ENCODE measurements around the gene C4BPA.

Gene C4BPA

DNA sequence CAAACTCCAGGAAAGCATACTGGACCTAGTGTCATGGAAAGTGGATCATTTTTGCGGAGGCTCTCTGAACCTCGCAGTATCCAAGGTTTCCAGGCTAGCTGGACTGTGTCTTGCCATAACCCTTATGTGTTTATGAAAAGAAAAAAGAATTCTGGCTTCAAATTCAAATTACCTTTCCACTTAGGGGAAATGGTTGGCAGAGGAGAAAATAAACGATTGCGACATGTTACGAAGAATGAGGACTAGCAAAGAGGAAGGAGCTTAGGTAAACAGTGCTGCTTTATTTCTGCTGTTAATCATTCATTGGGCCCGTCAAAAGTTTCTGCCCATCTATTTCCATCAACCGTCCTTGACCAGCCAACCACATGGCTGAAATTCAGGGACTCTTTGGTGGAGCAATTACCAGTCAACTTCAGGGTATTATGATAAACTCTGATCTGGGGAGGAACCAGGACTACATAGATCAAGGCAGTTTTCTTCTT, at the start of gene C4BPA:
TSS of gene C4BPA (plus strand) at position 342 of the 482 bp plus-strand sequence. CDS start 8,793 bp downstream, outside the sequence.
- DNase-seq (ENCODE audit: low read depth in 2 of 2), result no peak

DNA sequence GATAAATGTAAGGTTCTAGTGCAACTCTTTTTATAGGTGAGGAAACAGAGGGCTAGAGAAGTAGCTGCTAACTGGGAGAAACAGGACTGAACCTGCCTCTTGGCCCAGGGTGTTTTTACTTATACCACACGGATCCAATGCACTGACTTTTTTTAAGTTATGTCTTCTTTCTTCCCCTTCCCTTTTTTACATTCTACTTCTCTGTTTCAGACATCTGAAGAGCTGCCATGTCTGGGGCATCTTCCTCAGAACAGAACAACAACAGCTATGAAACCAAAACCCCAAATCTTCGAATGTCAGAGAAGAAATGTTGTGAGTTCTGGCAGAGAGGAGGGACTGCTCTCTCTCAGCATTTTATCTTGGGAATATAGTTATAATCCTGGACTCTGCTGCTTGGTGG, 49.5 kb upstream of the C4BPA start:
- no peak for DNase-seq (ENCODE audit: low read depth in 2 of 2)

DNA sequence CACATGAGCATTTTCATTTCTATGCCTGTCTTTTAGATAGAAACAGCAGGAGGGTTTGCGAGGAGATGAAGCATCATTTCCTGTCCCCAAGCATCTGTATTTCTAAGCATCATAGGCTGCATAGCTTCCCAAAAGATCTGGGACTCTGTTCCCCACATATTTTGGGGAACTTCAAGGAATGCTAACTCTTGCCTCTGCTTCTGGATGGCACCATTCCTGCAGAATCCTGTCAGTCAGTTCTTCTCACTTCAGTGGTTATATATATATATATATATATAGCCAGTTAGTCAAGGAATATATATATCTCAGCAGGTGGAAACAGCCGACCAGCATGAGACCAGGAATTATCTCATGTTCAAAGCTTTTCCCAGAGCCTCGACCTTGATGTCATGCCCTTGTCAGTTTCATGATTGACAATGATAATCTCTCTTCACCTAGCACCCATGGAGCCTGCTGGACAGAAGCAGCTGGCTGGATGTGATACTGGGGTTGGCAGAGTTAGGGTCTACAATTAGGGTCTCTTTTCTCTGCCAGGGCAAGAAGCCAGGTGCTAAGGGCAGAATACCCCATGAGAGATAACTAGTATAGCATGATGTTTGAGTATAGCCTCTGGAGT, 48.5 kb upstream of the C4BPA start:
- DNase-seq (ENCODE audit: low read depth in 2 of 2), result no peak

DNA sequence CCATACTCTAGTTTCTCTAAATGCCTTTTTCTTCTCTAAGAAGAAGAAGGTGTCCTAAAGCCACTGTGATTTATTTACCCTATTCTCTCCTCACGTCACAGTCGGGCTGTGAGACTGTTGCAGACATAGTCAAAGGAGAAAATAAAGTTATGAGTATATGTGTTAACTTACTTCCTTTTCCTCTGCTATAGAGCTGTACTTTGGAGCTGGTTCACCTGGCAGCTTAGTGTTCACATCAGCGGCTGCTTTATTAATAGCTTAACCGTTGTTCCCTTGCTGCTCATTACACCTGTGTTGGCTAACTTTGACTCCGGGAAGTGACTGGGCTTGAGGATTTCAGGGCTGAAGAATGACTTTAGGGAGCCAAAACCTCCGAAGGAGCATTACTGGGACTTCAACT, 47.4 kb upstream of the C4BPA start:
- DNase-seq (ENCODE audit: low read depth in 2 of 2), result no peak

DNA sequence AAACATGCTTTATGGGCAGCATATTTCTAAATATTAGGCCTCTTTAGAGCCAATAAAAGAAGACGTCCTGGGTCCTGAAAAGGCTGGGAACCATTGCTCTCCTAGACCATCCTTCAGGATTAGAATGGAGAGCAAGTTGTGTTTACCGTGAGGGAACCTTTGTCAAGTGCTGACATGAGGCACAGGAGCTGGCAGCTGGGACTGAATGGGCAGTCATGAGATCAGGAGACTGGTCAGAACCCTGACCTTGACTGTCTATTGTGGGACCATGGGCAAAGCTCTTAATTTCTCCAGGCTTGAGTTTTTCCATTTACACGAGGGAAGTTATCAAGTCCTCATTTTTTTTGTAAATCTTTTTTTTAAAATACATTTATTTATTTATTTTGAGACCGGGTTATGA, 45.8 kb upstream of the C4BPA start:
- no peak for DNase-seq (ENCODE audit: low read depth in 2 of 2)

DNA sequence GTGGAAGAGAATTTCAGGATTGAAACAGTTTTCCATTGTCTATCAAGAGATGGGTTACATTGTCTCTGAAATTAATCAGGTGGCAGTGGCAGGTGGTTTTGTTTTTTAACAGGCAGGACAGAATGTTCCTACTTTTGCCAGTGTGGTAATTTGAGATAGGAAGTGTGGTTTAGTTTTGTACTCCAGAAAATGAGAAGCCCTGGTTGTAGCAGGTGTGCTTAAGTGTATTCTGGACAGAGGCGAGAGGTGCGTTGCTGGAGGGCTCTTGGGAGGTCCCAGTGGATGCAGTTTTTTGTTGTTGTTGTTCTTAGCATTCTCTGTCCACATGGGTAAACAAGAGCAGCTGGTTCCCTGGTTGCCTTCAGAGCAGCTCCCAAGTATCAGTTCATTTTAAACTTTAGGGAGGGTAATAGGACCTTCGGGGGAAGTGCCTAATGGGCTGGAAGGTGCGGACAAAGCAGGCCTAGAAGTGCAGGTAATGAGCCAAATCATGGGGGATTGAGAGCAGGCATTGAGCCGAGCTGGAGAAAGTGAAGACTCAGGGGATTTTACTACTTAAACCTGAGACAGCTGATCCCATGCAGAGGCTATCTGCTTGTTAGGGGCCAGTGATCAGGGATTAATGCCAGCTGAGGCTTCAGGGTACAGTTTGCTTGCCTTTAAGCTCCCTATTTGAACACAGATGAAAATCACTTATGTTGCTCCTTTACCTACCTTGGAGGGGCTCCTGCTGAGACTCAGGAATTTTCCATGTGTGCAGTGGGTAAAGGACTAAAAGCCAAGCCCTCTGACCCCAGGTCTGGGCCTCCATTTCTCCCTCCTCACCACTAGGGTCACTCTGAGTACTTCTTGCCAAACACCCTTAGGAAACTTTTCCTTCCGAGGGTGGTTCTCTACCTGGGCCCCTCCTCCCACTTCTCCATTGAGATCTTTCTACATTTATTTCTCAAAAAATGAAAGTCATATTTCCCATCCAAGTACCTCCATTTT, 44.9 kb upstream of the C4BPA start:
- DNase-seq (ENCODE audit: low read depth in 2 of 2), result no peak

DNA sequence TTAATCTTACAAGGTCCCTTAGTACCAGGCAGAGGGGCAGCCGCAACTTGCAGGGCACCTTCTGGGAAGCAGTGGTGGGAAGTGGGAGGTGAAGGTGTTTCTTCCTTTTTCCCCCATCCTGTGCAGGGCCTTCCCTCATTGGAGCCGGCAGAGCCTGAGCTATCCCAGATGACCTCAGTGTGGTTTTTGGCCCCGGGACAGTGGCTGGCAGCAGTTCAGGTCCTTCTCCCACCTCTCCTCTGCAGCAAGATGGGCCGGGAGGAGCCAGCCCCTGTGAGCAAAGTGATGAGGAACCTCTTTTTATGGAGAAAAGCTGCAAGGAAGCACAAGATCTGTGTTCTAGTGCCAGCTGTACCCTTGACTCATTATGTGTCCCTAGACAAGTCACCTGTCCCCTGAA, 44.2 kb upstream of the C4BPA start:
- no peak for DNase-seq (ENCODE audit: low read depth in 2 of 2)

DNA sequence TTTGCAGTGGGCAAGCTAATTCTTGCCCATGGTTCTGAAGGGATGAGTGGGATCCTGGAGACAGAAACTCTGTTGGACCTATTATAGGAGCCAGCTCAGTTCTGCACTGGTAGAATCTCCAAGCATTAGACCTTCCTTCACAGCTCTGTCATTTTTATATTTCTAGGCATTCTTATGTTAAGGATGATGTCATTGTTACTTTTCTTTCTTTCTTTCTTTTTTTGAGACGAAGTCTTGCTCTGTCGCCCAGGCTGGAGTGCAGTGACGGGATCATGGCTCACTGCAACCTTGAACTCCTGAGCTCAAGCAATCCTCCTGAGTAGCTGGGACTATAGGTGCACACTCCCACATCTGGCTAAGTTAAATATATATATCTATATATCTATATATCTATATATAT, 43.4 kb upstream of the C4BPA start:
- DNase-seq (ENCODE audit: low read depth in 2 of 2), result no peak

DNA sequence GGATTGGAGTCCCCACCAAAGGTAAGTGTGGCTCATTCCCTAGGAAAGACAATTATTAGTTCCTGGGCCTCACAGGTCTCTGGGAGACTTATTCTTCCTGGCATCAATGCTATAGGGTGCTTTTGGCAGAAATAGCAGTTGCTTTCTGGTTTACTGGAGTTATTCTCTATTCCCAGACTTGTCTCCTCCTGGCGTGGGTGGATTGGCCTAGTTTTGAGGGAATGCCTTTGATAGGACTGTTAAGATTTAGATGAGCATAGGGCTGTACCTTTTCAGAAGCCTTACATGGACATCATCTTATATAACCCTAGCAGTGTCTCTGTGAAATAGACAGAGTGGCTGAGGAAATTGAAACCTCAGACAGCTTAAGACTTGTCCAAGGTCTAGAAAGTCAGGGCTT, 42.0 kb upstream of the C4BPA start:
- no peak for DNase-seq (ENCODE audit: low read depth in 2 of 2)

DNA sequence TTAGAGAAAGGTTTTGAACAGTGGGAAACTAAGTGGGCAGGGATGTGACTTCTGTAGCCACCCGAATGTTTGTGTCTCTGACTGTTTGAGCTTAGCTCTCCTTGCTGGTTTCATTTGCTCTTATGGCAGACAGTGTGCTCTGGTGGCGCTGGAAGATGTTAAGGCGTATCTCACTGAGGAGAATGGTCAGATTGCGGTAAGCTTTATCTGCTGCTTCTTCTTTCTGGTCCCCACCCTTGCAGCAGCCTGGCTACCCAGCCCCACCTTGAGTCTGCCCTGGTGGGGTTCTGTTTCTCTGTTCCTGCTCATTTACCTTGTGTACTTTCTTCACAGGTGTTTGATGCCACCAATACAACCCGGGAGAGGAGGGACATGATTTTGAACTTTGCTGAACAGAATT, 41.0 kb upstream of the C4BPA start:
- no peak for DNase-seq (ENCODE audit: low read depth in 2 of 2)

DNA sequence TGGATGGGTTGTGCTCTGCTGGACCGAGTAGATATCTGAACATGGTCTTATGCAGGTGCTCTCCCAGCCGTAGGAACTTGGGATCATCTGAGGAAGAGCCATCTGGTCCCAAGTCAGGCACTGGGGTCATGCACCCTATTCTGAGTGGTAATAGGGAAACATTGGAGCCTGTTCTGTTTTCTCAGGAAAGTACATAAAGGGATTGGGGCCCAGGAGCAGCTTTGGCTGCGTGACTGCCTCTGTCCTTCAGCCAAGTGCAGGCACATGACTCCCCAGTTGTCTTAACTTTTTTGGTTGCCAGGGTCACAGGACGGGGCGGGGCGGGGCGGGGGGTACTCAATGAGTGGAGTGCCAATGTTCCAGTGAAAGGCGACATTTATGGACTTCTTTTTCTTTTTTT, 39.5 kb upstream of the C4BPA start:
- DNase-seq (ENCODE audit: low read depth in 2 of 2), result no peak

DNA sequence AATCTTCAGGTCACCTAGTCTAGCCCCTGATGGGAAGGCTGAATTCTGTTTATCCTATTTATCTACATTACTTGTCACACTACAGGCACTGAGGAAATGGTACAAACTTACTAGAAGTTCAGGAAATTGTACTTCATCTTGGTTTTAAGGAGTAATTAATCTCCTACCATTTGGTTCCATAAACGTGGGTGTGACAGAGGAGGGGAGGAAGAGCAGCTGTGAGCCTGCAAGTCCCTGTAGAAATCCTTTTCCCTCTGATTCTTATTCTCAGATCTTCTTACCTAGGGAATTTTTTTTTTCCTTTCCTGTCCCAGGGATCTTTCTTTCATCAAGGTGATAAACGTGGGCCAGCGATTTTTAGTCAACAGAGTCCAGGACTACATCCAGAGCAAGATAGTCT, 36.8 kb upstream of the C4BPA start:
- DNase-seq (ENCODE audit: low read depth in 2 of 2), result no peak

DNA sequence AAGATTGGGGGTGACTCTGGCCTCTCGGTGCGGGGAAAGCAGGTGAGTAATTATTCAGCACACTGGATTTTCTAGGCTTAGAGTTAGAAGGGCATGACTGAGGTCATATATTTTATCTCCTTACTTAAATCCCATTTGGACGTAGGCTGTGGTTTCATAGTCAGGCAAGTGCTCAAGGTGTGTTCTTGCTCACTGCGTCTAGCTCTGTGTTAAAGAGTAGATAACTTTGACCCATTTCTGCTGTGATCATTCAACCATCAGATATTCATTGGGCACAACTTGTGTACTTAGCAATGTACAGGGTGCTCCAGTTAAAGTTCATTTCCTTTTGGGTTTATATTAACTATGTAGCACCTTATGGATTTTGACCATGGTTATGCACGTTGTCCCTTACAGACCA, 36.4 kb upstream of the C4BPA start:
- DNase-seq (ENCODE audit: low read depth in 2 of 2), result no peak

DNA sequence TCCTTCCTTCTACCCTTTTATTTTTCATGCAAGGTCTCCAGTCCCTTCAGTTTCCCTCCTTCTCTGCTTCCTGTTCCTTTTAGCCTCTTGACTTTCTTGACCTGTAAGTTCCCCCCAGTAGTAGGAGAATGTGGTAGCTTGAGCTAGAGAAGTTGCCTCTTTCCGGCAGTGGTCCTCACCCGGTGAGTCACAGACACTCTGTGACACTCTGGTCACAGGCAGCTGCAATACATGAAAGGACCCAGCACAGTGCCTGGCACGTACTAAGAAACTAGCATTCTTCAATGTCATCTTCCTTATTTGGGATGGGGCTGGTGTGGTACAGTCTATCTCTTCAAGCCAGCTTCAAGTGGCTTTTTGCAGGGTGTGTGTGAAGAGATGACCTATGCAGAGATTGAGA, 35.0 kb upstream of the C4BPA start:
- no peak for DNase-seq (ENCODE audit: low read depth in 2 of 2)

DNA sequence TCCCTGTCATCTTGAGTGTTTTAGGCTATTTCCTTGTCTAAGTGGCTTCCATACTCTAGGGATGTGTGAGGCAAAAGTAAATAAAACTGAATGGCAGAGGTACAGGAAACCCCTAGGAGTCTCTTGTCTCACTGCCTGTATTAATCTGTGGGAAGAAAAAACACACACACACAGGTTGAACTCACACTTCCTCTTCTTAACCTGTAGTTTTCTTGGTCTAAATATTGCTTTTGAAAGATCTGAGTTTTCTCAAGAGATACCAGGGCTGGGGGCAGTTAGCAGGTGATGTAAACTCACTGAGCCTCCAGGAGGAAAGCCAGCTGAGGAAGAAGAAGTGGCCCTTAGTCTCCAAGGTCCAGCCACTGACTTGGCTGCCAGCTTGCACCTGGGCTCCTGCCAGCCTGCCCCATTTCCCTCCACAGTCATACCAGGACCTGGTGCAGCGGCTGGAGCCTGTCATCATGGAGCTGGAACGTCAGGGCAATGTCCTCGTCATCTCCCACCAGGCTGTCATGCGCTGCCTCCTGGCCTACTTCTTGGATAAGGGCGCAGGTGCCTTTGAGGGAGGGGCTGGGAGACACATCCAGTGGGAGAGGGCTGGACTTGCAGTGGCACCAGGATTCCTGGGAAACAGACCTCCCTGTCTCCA, 34.1 kb upstream of the C4BPA start:
- no peak for DNase-seq (ENCODE audit: low read depth in 2 of 2)

DNA sequence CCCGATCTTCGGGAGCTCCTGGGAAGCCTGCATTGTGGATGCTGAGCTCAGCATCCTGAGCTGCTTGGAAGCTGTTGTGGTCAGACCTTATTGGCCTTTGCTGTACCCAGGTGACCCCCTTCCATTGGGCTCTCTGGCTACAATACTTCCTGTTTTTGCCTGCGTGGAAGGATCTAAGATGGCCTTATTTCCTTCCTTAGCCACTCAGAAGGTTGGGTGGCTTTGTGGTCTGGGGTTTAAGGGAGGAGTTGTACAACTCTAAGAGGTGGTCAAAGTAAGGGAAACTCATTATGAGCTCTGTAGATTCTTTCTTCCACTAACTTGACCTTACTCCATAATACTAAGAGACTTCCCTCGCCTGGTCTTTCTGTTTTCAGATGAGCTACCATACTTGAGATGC, 33.2 kb upstream of the C4BPA start:
- no peak for DNase-seq (ENCODE audit: low read depth in 2 of 2)

DNA sequence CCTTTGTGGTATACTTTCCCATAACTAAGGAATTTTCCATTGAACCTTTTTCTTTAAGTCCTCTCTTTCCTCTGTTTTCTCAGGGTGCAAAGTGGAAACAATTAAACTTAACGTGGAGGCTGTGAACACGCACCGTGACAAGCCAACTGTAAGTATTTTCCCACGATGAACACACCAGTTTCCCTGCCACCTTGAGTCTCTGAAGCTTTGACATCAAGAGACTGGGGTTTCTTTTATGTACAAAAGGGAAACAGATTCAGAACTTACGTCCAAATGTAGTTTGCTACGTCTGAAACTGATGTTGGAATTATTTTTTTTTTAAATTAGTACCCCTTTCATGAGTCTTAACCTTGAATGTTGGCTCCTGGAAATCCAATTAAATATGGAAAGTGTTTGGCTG, 32.6 kb upstream of the C4BPA start:
- no peak for DNase-seq (ENCODE audit: low read depth in 2 of 2)

DNA sequence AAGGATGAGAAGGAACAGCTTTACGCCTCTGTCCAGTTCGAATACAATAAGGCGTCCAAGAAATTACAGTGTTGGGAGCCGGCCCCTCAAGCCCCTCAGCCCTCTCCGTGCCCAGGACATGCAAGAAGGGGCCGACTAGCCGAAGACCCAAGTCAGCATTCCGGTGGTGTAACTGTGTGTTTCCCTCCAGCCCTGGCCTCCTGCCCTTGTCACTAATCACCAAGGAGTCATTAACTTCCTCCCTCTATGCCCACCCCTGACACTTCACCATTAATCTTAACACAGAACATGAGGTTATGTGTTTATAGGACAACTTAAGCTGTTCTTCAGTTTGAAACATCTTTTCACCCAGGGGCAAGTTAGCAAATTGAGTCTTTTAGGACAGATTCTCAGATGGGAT, 31.8 kb upstream of the C4BPA start:
- no peak for DNase-seq (ENCODE audit: low read depth in 2 of 2)

DNA sequence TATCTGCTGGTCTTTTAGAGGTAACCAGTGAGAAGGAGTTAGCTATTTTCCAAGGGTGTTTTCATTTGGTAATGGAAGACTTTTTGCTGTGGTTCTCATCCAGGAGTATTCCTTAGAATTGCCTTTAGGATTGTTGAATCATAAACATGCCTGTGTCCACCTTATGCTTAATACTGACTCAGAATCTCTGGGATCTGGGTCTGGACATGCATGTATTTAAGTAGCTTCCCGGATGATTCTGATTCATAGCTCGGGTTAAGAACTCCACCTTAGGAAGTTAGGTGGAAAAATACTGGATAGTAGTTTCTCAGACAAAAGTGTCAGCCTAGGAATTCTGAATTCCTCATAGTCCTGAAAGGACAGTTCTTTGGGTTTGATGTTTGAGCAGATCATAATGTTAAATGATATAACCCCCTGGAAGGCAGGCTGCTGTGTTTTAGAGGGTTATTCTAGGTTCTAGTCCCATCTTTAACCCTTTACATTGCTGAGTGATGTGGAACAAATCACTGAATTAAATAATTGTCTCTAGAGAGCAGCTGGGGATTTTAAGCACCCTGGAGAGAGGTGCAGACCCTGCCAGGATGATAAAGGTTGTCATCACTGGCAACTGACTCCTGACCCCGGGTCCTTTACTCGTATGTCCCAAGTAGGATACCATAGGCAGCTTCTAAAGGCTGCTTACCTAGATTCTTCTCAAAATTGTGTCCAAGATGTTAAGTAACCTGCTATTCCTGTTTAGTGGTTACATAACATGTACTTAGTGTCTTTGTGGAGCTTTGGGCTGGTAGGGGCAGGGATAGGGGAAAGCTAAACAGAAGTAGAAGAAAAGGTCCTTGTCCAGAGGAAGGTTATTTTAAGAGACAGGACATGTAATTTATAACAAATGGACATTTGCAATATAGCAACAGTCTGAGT, 29.9 kb upstream of the C4BPA start:
- DNase-seq (ENCODE audit: low read depth in 2 of 2), result no peak

DNA sequence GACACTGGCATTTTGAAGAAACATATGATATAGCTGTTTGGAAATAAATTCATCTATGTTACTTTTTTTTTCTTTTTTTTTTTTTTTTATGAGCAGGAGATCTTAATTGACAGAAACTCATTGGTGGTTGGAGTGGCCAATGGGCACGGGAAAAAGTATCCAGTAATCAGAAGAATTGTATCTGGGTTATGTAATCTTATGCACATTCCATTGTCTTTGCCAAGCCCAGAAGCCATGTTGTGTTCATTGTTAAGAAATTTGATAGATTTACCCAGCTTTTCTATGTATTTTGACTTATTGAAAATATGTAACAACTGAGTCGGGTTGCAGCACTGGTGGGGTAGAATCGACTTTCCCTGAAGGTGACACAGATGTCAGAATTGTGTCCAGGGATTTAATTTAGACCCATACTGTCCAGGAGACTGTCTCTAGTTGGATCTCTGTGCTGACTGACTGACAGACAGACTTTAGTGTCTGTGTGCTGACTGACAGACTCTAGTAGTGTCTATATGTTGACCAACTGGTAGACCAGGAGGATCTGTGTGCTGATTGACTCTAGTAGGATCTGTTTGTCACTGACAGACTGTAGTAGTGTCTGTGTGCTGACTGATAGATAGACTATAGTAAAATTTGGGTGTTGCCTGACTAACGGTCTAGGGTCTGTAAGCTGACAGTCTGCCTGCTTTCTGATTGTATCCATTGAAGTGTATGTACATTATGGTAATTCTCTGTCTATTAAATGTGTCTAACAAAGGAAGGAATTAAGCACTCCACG, 27.7 kb upstream of the C4BPA start:
- DNase-seq (ENCODE audit: low read depth in 2 of 2), result no peak

DNA sequence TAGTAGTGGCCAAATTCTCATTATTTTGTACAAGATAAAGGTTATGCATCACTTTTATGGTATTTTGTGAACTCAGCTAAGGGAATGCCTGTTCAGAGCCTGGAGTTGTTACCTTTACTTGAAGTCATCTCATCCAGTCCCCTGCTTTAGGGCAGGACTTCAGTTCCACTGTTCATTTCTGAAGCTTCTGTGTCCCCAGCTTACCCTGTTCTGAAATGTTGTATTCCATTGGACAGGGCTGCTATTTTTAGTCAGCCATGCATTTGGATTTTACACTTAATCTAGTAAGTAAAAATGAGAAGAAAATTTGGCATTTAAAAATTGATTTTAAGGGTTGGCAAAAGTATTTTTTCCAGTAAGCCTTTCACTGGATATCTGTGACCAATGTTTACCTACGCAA, 27.0 kb upstream of the C4BPA start:
- DNase-seq (ENCODE audit: low read depth in 2 of 2), result no peak
